RKO (cell line): ENCODE measurements around the gene ITCH.
"Not testable (repeated sequence)": the region's sequence is repeated elsewhere in the genome, so short reads cannot be mapped to it uniquely, and the experiment has no call there.

Source experiments
- DNase-seq: peaks from one replicate; pipeline ENCODE4 v3.0.0-alpha.2; 2016; ENCODE audit warnings: low spot score

The ITCH gene

DNA sequence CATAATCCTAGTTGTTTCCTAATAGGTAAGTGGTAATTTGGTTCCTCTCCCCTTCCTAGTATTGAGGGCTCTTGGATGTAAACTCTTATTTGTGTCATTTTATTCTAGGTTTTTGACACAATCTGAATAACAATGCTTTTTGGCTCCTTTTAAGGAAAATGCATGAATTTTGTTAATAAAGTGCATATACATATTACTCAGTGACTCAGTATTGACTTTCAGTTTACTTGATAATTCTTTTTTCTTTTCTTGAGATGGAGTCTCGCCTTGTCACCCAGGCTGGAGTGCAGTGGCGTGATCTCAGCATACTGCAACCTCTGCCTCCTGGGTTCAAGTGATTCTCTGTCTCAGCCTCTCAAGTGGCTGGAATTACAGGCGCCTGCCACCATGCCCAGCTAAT lies 19.1 kb downstream of the ITCH start:
- DNase-seq = no peak

DNA sequence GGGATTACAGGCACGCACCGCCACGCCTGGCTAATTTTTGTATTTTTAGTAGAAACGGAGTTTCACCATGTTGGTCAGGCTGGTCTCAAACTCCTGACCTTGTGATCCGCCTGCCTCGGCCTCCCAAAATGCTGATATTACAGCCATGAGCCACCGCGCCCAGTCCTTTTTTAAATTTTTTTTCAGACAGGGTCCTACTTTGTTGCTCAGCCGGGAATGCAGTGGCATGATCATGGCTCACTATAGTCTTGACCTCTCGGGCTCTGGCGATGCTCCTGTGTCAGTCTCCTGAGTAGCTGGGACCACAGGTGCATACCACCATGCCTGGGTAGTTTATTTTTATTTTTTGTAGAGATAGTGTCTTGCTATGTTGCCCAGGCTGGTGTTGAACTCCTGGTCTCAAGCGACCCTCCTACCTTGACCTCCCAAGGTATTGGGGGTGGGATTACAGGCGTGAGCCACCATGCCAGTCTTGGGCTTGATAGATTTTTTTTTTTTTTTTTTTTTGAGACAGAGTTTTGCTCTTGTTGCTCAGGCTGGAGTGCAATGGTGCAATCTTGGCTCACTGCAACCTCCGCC lies 19.9 kb downstream of the ITCH start:
- not testable (repeated sequence) for DNase-seq

DNA sequence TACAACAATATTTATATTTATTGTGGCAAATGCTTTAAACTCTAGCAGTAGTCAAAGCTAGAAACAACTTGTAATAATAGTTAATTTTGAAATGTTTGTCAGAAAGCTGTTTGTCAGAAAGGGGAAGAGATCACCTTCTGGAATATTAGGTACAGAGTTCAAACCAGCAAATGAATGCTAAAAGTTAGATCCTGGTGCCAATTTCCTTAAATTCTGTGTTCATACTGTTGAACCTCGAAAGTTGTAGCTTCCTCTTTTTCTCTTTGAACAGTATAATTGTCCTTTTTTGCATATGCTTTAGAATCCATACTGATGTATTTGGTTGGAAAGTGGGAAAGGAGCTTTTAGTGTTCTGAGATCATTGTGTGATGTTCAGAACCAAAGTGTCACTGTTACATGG lies 22.4 kb downstream of the ITCH start:
- no peak for DNase-seq

DNA sequence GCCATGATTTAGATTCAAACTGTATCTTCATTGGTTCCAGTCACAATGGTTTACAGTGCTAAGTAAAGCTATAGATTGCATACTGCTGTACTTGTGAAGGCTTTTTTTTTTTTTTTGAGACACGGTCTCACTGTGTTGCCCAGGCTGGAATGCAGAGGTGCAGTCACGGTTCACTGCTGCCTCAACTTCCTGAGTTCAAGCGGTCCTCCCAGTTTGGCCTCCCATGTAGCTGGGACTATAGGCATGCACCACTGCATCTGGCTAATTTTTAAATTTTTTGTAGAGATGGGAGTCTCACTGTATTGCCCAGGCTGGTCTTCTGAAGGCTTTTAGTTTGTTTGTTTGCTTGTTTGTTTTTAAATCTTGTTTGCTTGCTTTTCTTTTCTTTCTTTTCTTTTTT lies 24.9 kb downstream of the ITCH start:
- no peak for DNase-seq

- DNase-seq = no peak
Measured at GRCh38 chr20:34388678-34389077, 25.6 kb downstream of the ITCH start.

GRCh38 chr20:34389206-34389953 lies 26.3 kb downstream of the ITCH start:
- DNase-seq = no peak

DNA sequence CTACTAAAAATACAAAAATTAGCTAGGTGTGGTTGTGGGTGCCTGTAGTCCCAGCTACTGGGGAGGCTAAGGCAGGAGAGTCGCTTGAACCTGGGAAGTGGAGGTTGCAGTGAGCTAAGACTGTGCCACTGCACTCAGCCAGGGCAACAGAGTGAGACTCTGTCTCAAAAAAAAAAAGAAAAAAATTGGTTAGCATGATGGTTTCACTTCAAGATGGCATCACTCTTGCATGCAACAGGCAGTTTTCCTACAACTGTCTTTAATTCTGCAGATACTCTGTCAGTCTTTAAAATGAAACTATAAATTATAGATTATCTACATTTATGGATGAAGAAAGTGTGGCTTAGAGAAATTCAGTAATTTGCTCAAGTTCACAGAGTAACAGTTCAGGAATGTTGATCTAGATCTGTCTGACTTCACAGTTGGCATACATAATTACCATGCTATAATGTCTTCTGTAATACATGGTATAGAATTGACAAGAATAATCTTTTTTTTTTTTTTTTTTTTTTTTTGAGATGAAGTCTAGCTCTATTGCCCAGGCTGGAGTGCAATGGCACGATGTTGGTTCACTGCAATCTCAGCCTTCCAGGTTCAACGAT lies 27.0 kb downstream of the ITCH start:
- DNase-seq = no peak

DNA sequence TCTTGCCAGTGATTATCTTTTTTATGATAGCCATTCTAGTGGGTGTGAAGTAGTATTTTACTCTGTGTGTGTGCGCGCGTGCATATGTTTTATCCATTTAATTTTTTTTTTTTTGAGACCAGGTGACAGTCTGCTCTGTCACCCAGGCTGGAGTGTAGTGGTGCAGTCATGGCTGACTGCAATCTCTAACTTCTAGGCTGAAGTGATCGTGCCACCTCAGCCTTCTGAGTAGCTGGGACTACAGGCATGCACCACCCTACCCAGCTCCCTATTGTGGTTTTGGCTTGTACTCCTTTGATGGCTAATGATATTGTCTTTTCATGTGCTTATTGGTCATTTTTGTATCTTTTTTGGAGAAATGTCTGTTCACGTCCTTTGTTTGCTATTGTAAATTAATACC lies 33.3 kb downstream of the ITCH start:
- no peak for DNase-seq

DNA sequence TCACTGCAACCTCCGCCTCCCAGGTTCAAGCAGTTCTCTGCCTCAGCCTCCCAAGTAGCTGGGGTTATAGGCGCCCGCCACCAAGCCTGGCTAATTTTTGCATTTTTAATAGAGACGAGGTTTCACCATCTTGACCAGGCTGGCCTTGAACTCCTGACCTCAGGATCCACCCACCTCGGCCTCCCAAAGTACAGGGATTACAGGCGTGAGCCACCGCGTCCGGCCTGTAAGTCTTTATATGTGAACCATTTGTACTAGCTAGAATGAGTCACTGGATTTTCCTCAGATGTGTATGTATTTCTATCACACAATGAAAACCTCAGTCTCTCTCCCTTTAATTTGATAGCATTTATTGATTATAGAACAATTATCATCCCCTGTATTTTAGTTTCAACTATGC lies 34.0 kb downstream of the ITCH start:
- no peak for DNase-seq

GRCh38 chr20:34400776-34401175 lies 37.7 kb downstream of the ITCH start:
- peak; percentile 30 for DNase-seq

- DNase-seq = no peak
Measured at GRCh38 chr20:34401741-34402455, 38.8 kb downstream of the ITCH start.

GRCh38 chr20:34402461-34402860 lies 39.4 kb downstream of the ITCH start:
- DNase-seq = no peak

GRCh38 chr20:34403063-34403827 lies 40.2 kb downstream of the ITCH start:
- no peak for DNase-seq

GRCh38 chr20:34403908-34404307 lies 40.8 kb downstream of the ITCH start:
- DNase-seq = no peak

- DNase-seq = no peak
Measured at GRCh38 chr20:34404803-34405202, 41.7 kb downstream of the ITCH start.

GRCh38 chr20:34405247-34405651 lies 42.2 kb downstream of the ITCH start:
- not testable (repeated sequence) for DNase-seq

- DNase-seq = not testable (repeated sequence)
Measured at GRCh38 chr20:34405942-34406341, 42.9 kb downstream of the ITCH start.

DNA sequence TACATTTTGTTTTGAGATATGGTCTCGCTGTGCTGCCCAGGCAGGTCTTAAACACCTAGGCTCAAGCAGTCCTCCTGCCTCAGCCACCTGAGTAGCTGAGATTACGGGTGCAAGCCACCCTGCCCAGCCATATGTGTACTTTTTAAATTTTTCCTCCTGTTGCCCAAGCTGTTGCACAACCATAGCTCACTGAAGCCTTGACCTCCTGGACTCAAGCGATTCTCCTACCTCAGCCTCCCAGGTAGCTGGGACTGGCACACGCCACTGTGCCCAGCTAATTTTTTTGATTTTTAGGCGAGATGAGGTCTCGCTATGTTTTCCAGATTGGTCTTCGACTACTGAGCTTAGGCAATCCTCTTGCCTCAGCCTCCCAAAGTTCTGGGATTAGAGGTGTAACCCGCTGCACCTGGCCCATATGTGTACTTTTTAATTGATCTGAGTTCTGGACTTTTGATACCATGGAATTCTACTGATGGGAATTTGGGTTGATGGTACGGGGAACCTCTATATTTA lies 44.9 kb downstream of the ITCH start:
- no peak for DNase-seq

- no peak for DNase-seq
Measured at GRCh38 chr20:34410336-34410735, 47.3 kb downstream of the ITCH start.

GRCh38 chr20:34412453-34412852 lies 49.4 kb downstream of the ITCH start:
- no peak for DNase-seq

DNA sequence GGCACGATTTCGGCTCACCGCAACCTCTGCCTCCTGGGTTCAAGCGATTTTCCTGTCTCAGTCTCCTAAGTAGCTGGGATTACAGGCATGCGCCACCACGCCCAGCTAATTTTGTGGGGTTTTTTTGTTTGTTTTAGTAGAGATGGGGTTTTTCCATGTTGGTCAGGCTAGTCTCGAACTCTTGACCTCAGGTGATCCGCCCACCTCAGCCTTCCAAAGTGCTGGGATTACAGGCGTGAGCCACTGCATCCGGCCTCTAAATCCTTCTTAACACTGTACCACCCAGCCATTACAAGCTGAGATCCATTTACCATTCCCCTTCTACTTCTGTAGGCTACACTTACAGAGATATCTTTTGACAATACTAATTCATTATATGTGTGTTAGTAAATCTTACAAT lies 51.5 kb downstream of the ITCH start:
- DNase-seq = not testable (repeated sequence)

GRCh38 chr20:34415079-34415478 lies 52.0 kb downstream of the ITCH start:
- no peak for DNase-seq
